Neural progenitor cell (in vitro differentiated cells): ENCODE results near the gene ABCC1. TPM values are rescaled to one million over a fixed set of nuclear protein-coding genes. Genes with fewer than 3 reads are reported as not detected.

Experiments used
- DNase-seq: peaks from one replicate; pipeline ENCODE4 v3.0.0-alpha.2; 2016; ENCODE audit warnings: low spot score
- H2AFZ ChIP-seq: fragments of 200-600 bp; sonication (generic); replicated peaks from 2 replicates; pipeline ENCODE4 v1.6.1; 2016; ENCODE audit warnings: antibody characterized with exemption
- H3F3A ChIP-seq: fragments of 200-600 bp; sonication (generic); 2 replicates; pipeline ENCODE4 v1.6.1; 2016; ENCODE audit warnings: antibody characterized with exemption, low read depth
- H3K27ac ChIP-seq: fragments of 200-600 bp; sonication (generic); 2 replicates; pipeline ENCODE4 v1.5.1; 2016; ENCODE audit warnings: mild to moderate bottlenecking
- H3K27me3 ChIP-seq: fragments of 200-600 bp; sonication (generic); 2 replicates; pipeline ENCODE4 v1.6.1; 2016; ENCODE audit warnings: mild to moderate bottlenecking, moderate library complexity
- H3K36me3 ChIP-seq: fragments of 200-600 bp; sonication (generic); 2 replicates; pipeline ENCODE4 v1.5.1; 2016
- H3K4me1 ChIP-seq: fragments of 200-600 bp; sonication (generic); 2 replicates; pipeline ENCODE4 v1.6.1; 2016; ENCODE audit warnings: mixed run types
- H3K4me2 ChIP-seq: fragments of 200-600 bp; sonication (generic); 2 replicates; pipeline ENCODE4 v1.6.1; 2016
- H3K4me3 ChIP-seq: fragments of 200-600 bp; sonication (generic); 2 replicates; pipeline ENCODE4 v1.5.1; 2016
- H3K79me2 ChIP-seq: fragments of 200-600 bp; sonication (generic); 2 replicates; pipeline ENCODE4 v1.6.1; 2016; ENCODE audit warnings: low read depth
- H3K9ac ChIP-seq: fragments of 200-600 bp; sonication (generic); 2 replicates; pipeline ENCODE4 v1.6.1; 2016
- H3K9me3 ChIP-seq: fragments of 200-600 bp; sonication (generic); 2 replicates; pipeline ENCODE4 v1.5.1; 2016; ENCODE audit warnings: low read depth
- H4K20me1 ChIP-seq: fragments of 200-600 bp; sonication (generic); 2 replicates; pipeline ENCODE4 v1.6.1; 2016; ENCODE audit warnings: low read depth
- H3K27ac Mint-ChIP-seq: 3 replicates; pipeline ENCODE4 v1.8.0; 2021; ENCODE audit warnings: mixed read lengths
- H3K27me3 Mint-ChIP-seq: 2 replicates; pipeline ENCODE4 v1.8.0; 2022; ENCODE audit warnings: low read depth, mild to moderate bottlenecking, inconsistent platforms, moderate library complexity, mixed read lengths; ENCODE audit not compliant: insufficient read depth
- H3K36me3 Mint-ChIP-seq: 3 replicates; pipeline ENCODE4 v1.8.0; 2021; ENCODE audit warnings: mixed read lengths
- H3K4me1 Mint-ChIP-seq: 3 replicates; pipeline ENCODE4 v1.8.0; 2021; ENCODE audit warnings: mixed read lengths
- H3K4me3 Mint-ChIP-seq: 3 replicates; pipeline ENCODE4 v1.8.0; 2021; ENCODE audit warnings: mild to moderate bottlenecking, moderate library complexity, mixed read lengths
- H3K9me3 Mint-ChIP-seq: 3 replicates; pipeline ENCODE4 v1.8.0; 2020; ENCODE audit warnings: mixed read lengths
- EZH2 ChIP-seq: fragments of 200-600 bp; sonication (generic); IDR thresholded peaks from 2 replicates; pipeline ENCODE4 v1.6.1; 2017; ENCODE audit warnings: antibody characterized with exemption, mild to moderate bottlenecking, moderate library complexity
- EZH2phosphoT487 ChIP-seq: fragments of 200-600 bp; sonication (generic); IDR thresholded peaks from 2 replicates; pipeline ENCODE4 v1.6.1; 2017; ENCODE audit warnings: antibody characterized with exemption
- total RNA-seq: library from RNA; depleted of rRNA; stranded (reverse); fragments of >200 nt; gene quantifications from 2 replicates; pipeline ENCODE4 v1.2.3, GENCODE V29; 2015; ENCODE audit warnings: low replicate concordance
- TF ChIP-seq, protein P1 (sequence below): fragments of 200-600 bp; sonication (generic); IDR thresholded peaks from 2 replicates; pipeline ENCODE4 v1.5.1; 2017; ENCODE audit warnings: antibody characterized with exemption, mild to moderate bottlenecking

The ABCC1 gene
- total RNA-seq, 1 donor from 2014 or later: 17.5 TPM

DNA sequence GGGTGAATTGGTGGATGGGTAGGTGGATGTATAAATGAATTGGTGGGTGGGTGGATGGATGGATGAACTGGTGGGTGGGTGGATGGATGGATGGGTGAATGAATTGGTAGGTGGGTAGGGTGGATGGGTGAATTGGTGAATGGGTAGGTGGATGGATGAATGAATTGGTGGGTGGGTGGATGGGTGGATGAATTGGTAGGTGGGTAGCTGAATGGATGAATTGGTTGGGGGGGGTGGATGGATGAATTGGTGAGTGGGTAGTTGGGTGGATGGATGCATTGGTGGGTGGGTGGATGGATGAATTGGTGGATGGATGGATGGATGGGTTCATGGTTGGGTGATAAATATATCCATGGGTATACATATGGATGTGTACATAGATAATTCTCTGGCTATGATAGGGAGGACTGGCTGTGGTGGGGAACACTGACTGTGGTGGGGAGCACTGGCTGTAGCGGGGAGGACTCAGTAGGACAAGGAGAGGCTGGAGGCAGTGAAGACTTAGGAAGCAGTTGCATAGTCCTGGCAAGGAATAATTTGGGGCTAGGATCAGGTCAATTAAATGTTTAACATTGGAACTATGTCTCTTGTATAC is 54.4 kb downstream of the ABCC1 start:
- no peak for DNase-seq
- no peak overlapping the region for H3K9ac ChIP-seq
- H3K27ac ChIP-seq: no peak overlapping the region
- H3K36me3 ChIP-seq: no peaks in the 10 kb centered on the region
- Mint-ChIP-seq H3K4me1 (peaks cover 3% of the 10 kb centered on the region), H3K4me3 (no peak overlapping the region), H3K27ac (no peak overlapping the region), H3K9me3 (no peaks in the 10 kb centered on the region), H3K36me3 (no peaks in the 10 kb centered on the region), H3K27me3 (no peaks in the 10 kb centered on the region)
- H3F3A ChIP-seq: no peaks in the 10 kb centered on the region
- no peak overlapping the region for H2AFZ ChIP-seq
- H3K4me3 ChIP-seq: no peak overlapping the region
- H3K79me2 ChIP-seq: peaks cover 31% of the 10 kb centered on the region
- peaks cover 24% of the 10 kb centered on the region for H4K20me1 ChIP-seq
- TF ChIP-seq EZH2 (no peak), EZH2phosphoT487 (no peak)
- TF ChIP-seq, protein P1, sequence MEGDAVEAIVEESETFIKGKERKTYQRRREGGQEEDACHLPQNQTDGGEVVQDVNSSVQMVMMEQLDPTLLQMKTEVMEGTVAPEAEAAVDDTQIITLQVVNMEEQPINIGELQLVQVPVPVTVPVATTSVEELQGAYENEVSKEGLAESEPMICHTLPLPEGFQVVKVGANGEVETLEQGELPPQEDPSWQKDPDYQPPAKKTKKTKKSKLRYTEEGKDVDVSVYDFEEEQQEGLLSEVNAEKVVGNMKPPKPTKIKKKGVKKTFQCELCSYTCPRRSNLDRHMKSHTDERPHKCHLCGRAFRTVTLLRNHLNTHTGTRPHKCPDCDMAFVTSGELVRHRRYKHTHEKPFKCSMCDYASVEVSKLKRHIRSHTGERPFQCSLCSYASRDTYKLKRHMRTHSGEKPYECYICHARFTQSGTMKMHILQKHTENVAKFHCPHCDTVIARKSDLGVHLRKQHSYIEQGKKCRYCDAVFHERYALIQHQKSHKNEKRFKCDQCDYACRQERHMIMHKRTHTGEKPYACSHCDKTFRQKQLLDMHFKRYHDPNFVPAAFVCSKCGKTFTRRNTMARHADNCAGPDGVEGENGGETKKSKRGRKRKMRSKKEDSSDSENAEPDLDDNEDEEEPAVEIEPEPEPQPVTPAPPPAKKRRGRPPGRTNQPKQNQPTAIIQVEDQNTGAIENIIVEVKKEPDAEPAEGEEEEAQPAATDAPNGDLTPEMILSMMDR: no peak
- H3K4me2 ChIP-seq: no peak overlapping the region
- H3K27me3 ChIP-seq: no peaks in the 10 kb centered on the region
- no peaks in the 10 kb centered on the region for H3K9me3 ChIP-seq
- H3K4me1 ChIP-seq: no peaks in the 10 kb centered on the region

DNA sequence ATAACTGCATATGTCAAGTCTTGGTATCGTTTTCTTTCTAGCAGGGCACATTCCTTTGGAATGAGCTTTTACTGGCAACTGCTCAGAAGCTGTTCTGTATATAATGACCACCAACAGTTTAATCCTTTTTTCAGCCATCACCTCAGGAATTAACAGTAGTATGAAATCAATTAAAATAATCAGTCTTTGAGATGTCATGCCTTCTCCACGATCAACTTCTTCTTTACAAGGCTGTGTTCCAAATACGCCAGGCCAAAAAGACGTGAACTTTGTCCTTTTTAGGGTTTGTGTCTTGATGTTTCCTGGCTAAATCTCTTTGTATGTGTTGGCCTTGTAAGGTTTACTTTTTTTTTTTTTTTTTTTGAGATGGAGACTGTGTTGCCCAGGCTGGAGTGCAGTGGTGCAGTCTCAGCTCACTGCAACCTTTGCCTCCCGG is 54.9 kb downstream of the ABCC1 start:
- no peak overlapping the region for H3K27ac Mint-ChIP-seq
- H3K4me1 Mint-ChIP-seq: peaks cover 3% of the 10 kb centered on the region
- peaks cover 21% of the 10 kb centered on the region for H4K20me1 ChIP-seq
- H3F3A ChIP-seq: no peaks in the 10 kb centered on the region
- peaks cover 2% of the 10 kb centered on the region for H3K36me3 Mint-ChIP-seq
- no peaks in the 10 kb centered on the region for H3K36me3 ChIP-seq
- no peaks in the 10 kb centered on the region for H3K27me3 ChIP-seq
- DNase-seq: no peak
- H3K4me2 ChIP-seq: no peak overlapping the region
- peaks cover 26% of the 10 kb centered on the region for H3K79me2 ChIP-seq
- TF ChIP-seq EZH2phosphoT487: no peak
- TF ChIP-seq, protein P1: no peak
- no peak for TF ChIP-seq EZH2
- no peaks in the 10 kb centered on the region for H3K9me3 Mint-ChIP-seq
- H3K4me3 Mint-ChIP-seq: no peak overlapping the region
- H3K9ac ChIP-seq: no peak overlapping the region
- no peak overlapping the region for H3K27ac ChIP-seq
- no peak overlapping the region for H3K4me3 ChIP-seq
- no peaks in the 10 kb centered on the region for H3K27me3 Mint-ChIP-seq
- no peak overlapping the region for H2AFZ ChIP-seq
- H3K9me3 ChIP-seq: no peaks in the 10 kb centered on the region
- no peaks in the 10 kb centered on the region for H3K4me1 ChIP-seq

GRCh38 chr16:16005721-16006120 is 56.3 kb downstream of the ABCC1 start:
- no peaks in the 10 kb centered on the region for H3K9me3 Mint-ChIP-seq
- Histone ChIP-seq H3K79me2 (peaks cover 24% of the 10 kb centered on the region), H3K4me2 (no peak overlapping the region), H3K27ac (no peak overlapping the region), H3K36me3 (no peaks in the 10 kb centered on the region), H3K27me3 (no peaks in the 10 kb centered on the region), H3K9me3 (no peaks in the 10 kb centered on the region), H2AFZ (no peak overlapping the region), H3K4me1 (no peaks in the 10 kb centered on the region), H4K20me1 (peaks cover 15% of the 10 kb centered on the region), H3F3A (no peaks in the 10 kb centered on the region), H3K9ac (no peak overlapping the region), H3K4me3 (no peak overlapping the region)
- H3K4me1 Mint-ChIP-seq: peaks cover 3% of the 10 kb centered on the region
- peaks cover 7% of the 10 kb centered on the region for H3K36me3 Mint-ChIP-seq
- H3K27me3 Mint-ChIP-seq: no peaks in the 10 kb centered on the region
- TF ChIP-seq EZH2phosphoT487 (no peak), EZH2 (no peak)
- TF ChIP-seq, protein P1: no peak
- DNase-seq: no peak
- no peak overlapping the region for H3K4me3 Mint-ChIP-seq
- H3K27ac Mint-ChIP-seq: no peak overlapping the region
